K562 (cell line): ENCODE results near the gene SHE. TPM values are rescaled to one million over a fixed set of nuclear protein-coding genes. Genes with fewer than 3 reads are reported as not detected.
A peak's percentile ranks its signal among the peaks of the same experiment; 100 is the strongest.

Experiments
- CREM ChIP-seq: IDR thresholded peaks from 2 replicates; pipeline ENCODE4 v1.6.1; 2014; ENCODE audit warnings: antibody characterized with exemption, low read depth
- ELF1 ChIP-seq: fragments of 200-800 bp; sonication (Bioruptor generic); IDR thresholded peaks from 2 replicates; pipeline ENCODE4 v1.6.1; 2016; ENCODE audit warnings: missing genetic modification characterization, missing compliant biosample characterization
- KAT2B ChIP-seq: IDR thresholded peaks from one replicate; pipeline ENCODE4 v1.6.1; 2012; ENCODE audit warnings: low read depth, mild to moderate bottlenecking, control low read depth, inconsistent platforms, low read length, moderate library complexity
- KLF13 ChIP-seq: fragments of 450-650 bp; IDR thresholded peaks from 2 replicates; pipeline ENCODE4 v1.6.1; 2016; ENCODE audit warnings: missing genetic modification characterization, low read depth, mild to moderate bottlenecking, missing compliant biosample characterization, moderate library complexity, borderline replicate concordance
- MAFG ChIP-seq: fragments of 450-650 bp; conservative IDR thresholded peaks from 2 replicates; pipeline ENCODE4 v1.6.1; 2016; ENCODE audit warnings: missing genetic modification characterization, missing compliant biosample characterization
- MCM3 ChIP-seq: fragments of 450-650 bp; IDR thresholded peaks from 2 replicates; pipeline ENCODE4 v1.6.1; 2016
- MED1 ChIP-seq: sonication (generic); formaldehyde crosslinking; IDR thresholded peaks from 2 replicates; pipeline ENCODE4 v1.8.1; 2023; ENCODE audit warnings: missing genetic modification reagents, borderline replicate concordance
- POLR3A ChIP-seq: IDR thresholded peaks from 2 replicates; pipeline ENCODE4 v1.6.1; 2011; ENCODE audit warnings: borderline replicate concordance, mild to moderate bottlenecking, moderate library complexity; ENCODE audit not compliant: insufficient read length, insufficient read depth; ENCODE audit errors: extremely low read depth
- RB1 ChIP-seq: fragments of 450-650 bp; IDR thresholded peaks from 2 replicates; pipeline ENCODE4 v1.6.1; 2017; ENCODE audit warnings: low read depth, mild to moderate bottlenecking
- SMARCC2 ChIP-seq: fragments of 450-650 bp; IDR thresholded peaks from 2 replicates; pipeline ENCODE4 v1.6.1; 2017; ENCODE audit warnings: antibody characterized with exemption, moderate library complexity, mild to moderate bottlenecking, low read depth
- SNIP1 ChIP-seq: fragments of 450-650 bp; IDR thresholded peaks from 2 replicates; pipeline ENCODE4 v1.7.1; 2017; ENCODE audit warnings: low read depth, mild to moderate bottlenecking
- TRIM28 ChIP-seq: fragments of 450-650 bp; IDR thresholded peaks from 2 replicates; pipeline ENCODE4 v1.6.1; 2017
- ZEB2 ChIP-seq: fragments of 450-650 bp; IDR thresholded peaks from 2 replicates; pipeline ENCODE4 v1.6.1; 2016
- ZNF347 ChIP-seq: fragments of 450-650 bp; formaldehyde crosslinking; IDR thresholded peaks from 2 replicates; pipeline ENCODE4 v1.4.0; 2020; ENCODE audit warnings: low read depth, mild to moderate bottlenecking, moderate library complexity
- ZNF384 ChIP-seq: IDR thresholded peaks from 2 replicates; pipeline ENCODE4 v1.6.1; 2012; ENCODE audit warnings: low read depth, low read length, improper control_type of control experiment
- ZNF644 ChIP-seq: fragments of 200-800 bp; sonication (Bioruptor generic); IDR thresholded peaks from 2 replicates; pipeline ENCODE4 v1.6.1; 2016; ENCODE audit warnings: low read depth, missing genetic modification characterization, missing compliant biosample characterization
- ZNF75A ChIP-seq: fragments of 450-650 bp; formaldehyde crosslinking; IDR thresholded peaks from 2 replicates; pipeline ENCODE4 v1.4.0; 2020; ENCODE audit warnings: mild to moderate bottlenecking
- polyA plus RNA-seq, 8 experiments: library from polyadenylated mRNA; depleted of rRNA in 4 of 8; stranded (reverse) in 5 of 8; unstranded in 3 of 8; fragments of >200 nt; fragmentation: Nextera tagmentation in 2 of 8; fragmentation: Illumina TruSeq in 1 of 8; extraction: Ambion mirVana in 2 of 8; extraction: Trizol in 1 of 8; gene quantifications; 2 replicates each; pipeline versions ENCODE4 v1.2.1 to v1.2.3, GENCODE V29; 2011 to 2014; ENCODE audit warnings: inconsistent platforms in 1 of 8, missing spikeins in 1 of 8
- total RNA-seq, 7 experiments: library from RNA; depleted of rRNA in 6 of 7; stranded (reverse); fragments of >200 nt in 6 of 7; fragmentation: Illumina TruSeq in 2 of 7; extraction: Trizol in 2 of 7; gene quantifications; 2 replicates each; pipeline versions ENCODE4 v1.2.1 to v1.2.3, GENCODE V29; 2011 to 2021; ENCODE audit warnings: low replicate concordance in 1 of 7
- TF ChIP-seq, protein P1 (sequence below): fragments of 250-450 bp; sonication (Bioruptor Pico); IDR thresholded peaks from 2 replicates; pipeline ENCODE4 v1.5.0; 2021; ENCODE audit warnings: mild to moderate bottlenecking, moderate library complexity
- TF ChIP-seq, protein P2 (sequence below), 2 experiments: fragments of 450-650 bp; IDR thresholded peaks; 2 replicates each; pipeline ENCODE4 v1.6.1; 2018; ENCODE audit warnings: mild to moderate bottlenecking in 2 of 2, low read depth in 1 of 2; ENCODE audit not compliant: partially characterized antibody in 2 of 2
- TF ChIP-seq, protein P3 (sequence below): fragments of 250-450 bp; sonication (Bioruptor Pico); IDR thresholded peaks from 2 replicates; pipeline ENCODE4 v1.8.0; 2021; ENCODE audit warnings: moderate library complexity, mild to moderate bottlenecking, inconsistent platforms

The SHE gene
- total and polyA plus RNA-seq, 9 of the 15 experiments (the other 6 are each of a cell fraction or from before 2014, with no cell fraction given) = 0.01 to 0.05 TPM; not detected in 7

DNA sequence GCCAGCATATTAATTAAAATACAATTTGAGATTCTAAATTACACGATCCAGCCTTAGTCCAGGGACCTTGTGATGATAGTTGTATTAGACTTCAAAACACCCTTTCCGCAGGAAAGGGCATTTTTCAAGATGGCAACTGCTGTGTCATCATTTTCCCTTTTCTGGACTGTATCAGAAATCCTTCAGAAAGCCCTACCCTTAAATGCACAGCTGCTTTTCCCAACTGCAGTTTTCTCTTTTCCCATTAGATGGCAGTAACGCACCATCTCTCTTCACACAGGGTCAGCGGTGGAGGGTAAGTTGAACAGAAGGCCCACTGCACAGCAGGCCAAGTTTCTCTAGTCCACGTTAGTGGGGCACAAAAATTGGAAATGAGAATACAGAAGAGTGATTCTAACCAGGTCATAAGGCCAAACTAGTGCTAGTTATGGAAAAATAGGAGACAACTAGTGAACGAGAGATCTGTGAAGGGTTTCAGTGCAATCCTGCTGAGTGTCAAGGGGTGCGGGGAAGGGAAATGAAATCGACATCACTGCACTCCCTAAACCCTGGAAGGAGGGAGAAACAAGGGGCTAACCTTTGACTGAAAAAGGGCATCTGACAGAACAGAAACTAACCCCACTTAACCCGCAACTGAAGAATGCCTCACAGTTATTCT is 22.3 kb downstream of the SHE start (continued):
- TF ChIP-seq, protein P1, sequence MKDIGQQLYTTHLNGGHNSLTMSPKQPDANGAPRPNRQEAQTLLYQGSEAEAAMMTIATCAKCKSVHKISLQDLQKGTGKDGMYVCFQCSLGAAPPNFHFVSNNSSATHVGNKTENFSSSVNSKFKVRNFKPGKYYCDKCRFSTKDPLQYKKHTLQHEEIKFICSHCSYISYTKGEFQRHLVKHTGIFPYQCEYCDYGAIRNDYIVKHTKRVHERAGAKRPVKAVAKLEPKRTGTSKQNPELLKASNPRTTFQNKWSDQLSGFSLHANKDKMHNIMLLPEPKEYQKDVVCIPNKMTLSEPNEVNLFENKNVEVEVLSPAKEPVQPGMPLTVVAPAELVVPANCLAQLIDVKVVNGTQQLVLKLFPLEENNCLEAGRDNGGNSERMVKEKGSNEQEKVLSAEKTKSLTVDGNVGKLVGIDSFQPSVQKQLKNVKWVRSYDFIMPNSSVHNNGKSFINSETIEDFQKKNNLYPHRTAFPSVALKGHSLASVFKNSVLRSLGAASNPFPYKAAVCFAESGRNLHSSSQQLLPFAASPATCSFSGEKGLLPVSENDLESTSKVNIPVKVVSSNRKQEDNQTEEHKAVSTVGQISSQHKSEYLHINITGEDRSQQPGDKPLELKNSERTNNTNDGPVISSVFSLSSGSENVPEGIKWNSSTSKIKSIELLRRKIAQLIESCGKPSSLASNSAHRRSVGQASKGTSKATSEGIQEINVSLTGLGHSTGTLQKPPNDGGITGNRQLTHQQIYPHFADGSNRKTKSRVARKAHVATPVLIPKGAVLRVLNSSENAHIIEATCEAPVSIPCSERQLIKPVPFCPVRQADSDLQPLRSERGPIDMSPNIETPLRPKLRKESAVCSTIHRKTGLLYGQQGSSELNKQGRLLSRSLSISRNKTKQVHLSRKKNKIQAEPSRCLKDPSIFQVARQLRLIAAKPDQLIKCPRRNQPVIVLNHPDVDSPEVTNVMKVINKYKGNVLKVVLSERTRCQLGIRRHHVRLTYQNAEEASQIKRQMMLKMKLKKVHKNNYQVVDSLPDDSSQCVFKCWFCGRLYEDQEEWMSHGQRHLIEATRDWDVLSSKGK = no peak
- no peak for TF ChIP-seq ZNF75A
- peak; percentile 100 for TF ChIP-seq MAFG (tag)
- TF ChIP-seq, protein P2, sequence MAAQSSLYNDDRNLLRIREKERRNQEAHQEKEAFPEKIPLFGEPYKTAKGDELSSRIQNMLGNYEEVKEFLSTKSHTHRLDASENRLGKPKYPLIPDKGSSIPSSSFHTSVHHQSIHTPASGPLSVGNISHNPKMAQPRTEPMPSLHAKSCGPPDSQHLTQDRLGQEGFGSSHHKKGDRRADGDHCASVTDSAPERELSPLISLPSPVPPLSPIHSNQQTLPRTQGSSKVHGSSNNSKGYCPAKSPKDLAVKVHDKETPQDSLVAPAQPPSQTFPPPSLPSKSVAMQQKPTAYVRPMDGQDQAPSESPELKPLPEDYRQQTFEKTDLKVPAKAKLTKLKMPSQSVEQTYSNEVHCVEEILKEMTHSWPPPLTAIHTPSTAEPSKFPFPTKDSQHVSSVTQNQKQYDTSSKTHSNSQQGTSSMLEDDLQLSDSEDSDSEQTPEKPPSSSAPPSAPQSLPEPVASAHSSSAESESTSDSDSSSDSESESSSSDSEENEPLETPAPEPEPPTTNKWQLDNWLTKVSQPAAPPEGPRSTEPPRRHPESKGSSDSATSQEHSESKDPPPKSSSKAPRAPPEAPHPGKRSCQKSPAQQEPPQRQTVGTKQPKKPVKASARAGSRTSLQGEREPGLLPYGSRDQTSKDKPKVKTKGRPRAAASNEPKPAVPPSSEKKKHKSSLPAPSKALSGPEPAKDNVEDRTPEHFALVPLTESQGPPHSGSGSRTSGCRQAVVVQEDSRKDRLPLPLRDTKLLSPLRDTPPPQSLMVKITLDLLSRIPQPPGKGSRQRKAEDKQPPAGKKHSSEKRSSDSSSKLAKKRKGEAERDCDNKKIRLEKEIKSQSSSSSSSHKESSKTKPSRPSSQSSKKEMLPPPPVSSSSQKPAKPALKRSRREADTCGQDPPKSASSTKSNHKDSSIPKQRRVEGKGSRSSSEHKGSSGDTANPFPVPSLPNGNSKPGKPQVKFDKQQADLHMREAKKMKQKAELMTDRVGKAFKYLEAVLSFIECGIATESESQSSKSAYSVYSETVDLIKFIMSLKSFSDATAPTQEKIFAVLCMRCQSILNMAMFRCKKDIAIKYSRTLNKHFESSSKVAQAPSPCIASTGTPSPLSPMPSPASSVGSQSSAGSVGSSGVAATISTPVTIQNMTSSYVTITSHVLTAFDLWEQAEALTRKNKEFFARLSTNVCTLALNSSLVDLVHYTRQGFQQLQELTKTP (IDR thresholded peaks at IDR 0.05; ENCODE audit: low read depth in 1 of 2, partially characterized antibody in 2 of 2) = no peak
- TF ChIP-seq, protein P3, sequence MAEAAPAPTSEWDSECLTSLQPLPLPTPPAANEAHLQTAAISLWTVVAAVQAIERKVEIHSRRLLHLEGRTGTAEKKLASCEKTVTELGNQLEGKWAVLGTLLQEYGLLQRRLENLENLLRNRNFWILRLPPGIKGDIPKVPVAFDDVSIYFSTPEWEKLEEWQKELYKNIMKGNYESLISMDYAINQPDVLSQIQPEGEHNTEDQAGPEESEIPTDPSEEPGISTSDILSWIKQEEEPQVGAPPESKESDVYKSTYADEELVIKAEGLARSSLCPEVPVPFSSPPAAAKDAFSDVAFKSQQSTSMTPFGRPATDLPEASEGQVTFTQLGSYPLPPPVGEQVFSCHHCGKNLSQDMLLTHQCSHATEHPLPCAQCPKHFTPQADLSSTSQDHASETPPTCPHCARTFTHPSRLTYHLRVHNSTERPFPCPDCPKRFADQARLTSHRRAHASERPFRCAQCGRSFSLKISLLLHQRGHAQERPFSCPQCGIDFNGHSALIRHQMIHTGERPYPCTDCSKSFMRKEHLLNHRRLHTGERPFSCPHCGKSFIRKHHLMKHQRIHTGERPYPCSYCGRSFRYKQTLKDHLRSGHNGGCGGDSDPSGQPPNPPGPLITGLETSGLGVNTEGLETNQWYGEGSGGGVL (CRISPR knock-in tag) = no peak
- TF ChIP-seq MCM3 = no peak
- 0 out of 2 replicates have a peak, but pooled peaks have one; percentile 49 for TF ChIP-seq ZEB2
- TF ChIP-seq POLR3A = no peak
- no peak for TF ChIP-seq SMARCC2
- no peak for TF ChIP-seq SNIP1
- 0 out of 2 replicates have a peak, but pooled peaks have one; percentile 13 for TF ChIP-seq ZNF384
- TF ChIP-seq MED1 (CRISPR knock-in tag) = no peak
- no peak for TF ChIP-seq TRIM28
- peak; percentile 65; the same call in 1 of the 2 replicates for TF ChIP-seq RB1
- TF ChIP-seq KAT2B = no peak
- no peak for TF ChIP-seq ELF1 (tag)
- no peak for TF ChIP-seq ZNF347 (CRISPR knock-in tag)
- TF ChIP-seq CREM = no peak
- no peak for TF ChIP-seq KLF13 (tag)
- TF ChIP-seq ZNF644 (tag) = no peak
